A549 treated with AZD9567 at 1 μM for 4 hours (cell line): ENCODE results near the gene ELF5. TPM values are rescaled to one million over a fixed set of nuclear protein-coding genes. Genes with fewer than 3 reads are reported as not detected.

Experiments
- total RNA-seq: library from RNA; stranded (reverse); fragments of 200-300 nt; extraction: Qiagen RNA extraction; gene quantifications from 5 replicates; pipeline ENCODE4 v1.2.3, GENCODE V29; 2022; ENCODE audit not compliant: insufficient read depth

Gene ELF5
- total RNA-seq: not detected in 5 replicates

DNA sequence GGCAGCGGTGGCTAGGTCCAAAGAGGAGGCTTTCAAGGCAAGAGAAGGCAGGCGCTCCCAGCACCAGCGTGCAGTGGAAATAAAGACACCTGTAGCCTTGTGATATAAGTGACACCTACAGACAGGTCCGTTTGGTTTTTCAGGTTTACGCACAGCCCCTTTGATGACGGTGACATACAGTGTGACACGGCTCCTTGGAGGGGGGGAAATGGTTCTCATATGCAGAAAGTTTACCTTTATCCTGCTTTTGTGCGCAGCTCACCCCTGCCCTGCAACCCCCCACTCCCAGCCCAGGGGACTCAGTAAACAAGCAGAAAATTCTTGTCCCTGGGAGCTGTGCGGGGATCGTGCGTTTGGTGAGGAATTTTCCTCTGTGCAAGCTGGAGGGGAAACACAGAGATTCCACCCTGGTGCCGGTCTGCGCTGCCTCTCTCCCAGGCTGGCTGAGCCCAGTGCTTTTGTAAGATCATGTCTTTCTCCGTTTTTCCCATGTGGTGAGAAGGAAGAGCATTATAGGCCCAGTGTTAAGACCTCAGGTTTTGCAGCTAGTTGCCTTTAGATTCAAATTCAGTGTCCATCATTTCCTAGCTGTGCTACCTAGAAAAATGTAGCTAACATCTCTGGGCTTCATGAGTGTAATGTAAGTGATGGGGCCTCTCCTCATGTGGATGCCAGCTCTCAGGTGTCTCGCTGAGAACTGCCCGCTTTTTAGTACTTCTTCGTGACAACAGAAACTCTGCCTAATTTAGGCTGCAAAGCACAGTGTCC lies at the start of gene ELF5:
Gene ELF5, minus strand, starts transcription at position 113 of the 768 bp plus-strand sequence. CDS start 8,045 bp downstream, outside the sequence.

DNA sequence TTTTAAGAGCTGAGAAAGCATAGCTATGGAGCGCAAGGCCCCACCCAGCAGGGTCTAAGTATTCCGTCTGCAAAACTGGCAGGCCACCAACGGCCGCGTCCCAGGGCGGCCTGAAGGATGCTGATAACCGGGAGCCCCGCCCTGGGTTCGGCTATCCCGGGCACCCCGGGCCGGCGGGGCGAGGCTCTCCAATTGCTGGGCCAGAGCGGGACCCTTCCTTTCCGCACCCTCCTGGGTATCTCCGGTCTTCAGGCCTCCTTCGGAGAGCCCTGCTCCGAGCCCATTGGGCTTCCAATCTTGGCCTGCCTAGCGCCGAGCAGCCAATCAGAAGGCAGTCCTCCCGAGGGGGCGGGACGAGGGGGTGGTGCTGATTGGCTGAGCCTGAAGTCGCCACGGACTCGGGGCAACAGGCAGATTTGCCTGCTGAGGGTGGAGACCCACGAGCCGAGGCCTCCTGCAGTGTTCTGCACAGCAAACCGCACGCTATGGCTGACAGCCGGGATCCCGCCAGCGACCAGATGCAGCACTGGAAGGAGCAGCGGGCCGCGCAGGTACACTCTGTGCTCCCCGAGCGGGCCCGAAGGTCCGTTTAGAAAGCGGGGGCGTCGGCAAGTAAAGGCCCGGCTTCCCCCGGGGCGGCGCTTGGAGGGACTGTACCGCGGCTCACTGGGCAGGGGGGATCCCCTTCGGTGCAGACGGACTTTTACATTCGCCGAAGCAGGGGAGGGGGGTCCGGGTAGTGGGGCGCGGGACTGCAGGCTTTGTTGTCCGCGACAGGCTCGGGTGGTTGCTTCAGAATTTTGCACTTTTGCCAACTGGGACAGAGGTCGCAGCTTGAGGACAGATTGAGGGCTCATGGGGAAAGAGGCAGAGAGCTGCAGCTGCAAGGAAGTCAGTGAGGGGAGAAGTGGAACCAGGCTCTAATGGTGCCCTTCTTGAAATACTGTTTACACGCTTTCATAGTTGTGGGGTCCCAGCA lies 74.8 kb downstream of the ELF5 start, which contains the start of gene CAT:
Gene CAT, plus strand, starts transcription at position 406 of the 979 bp plus-strand sequence. Its CDS starts 80 bp downstream, at position 486.

Other genes starting within 250 kb of the ELF5 start
- gene ABTB2, start 155.8 kb downstream of the ELF5 start, total RNA-seq: 33.8 to 39.8 TPM (median 36.6 TPM) in 5 replicates
- gene CAT, start 74.9 kb downstream of the ELF5 start, total RNA-seq: 35.0 to 43.1 TPM (median 39.2 TPM) in 5 replicates
- gene EHF, start 107.3 kb upstream of the ELF5 start, total RNA-seq: 0.56 to 0.77 TPM (median 0.65 TPM) in 4 of 5 replicates, not detected in the other